HCT116 (cell line): Measurements from ENCODE around the gene PBX3.

Experiments used
- CTCF ChIP-seq, 3 experiments: fragments of 200-600 bp in 1 of 3; sonication (generic) in 1 of 3; IDR thresholded peaks in 2 of 3; conservative IDR thresholded peaks in 1 of 3; 2 replicates each; pipeline ENCODE4 v1.5.1; 2012 to 2017; ENCODE audit warnings: low read depth in 2 of 3, low read length in 2 of 3, antibody characterized with exemption in 1 of 3, borderline replicate concordance in 1 of 3, control low read depth in 1 of 3, mild to moderate bottlenecking in 1 of 3, mixed read lengths in 1 of 3, mixed run types in 1 of 3, moderate library complexity in 1 of 3; ENCODE audit not compliant: insufficient read depth in 1 of 3
- EZH2phosphoT487 ChIP-seq: fragments of 200-600 bp; IDR thresholded peaks from 2 replicates; pipeline ENCODE4 v1.6.1; 2018; ENCODE audit warnings: antibody characterized with exemption, borderline replicate concordance
- POLR2A ChIP-seq: IDR thresholded peaks from 2 replicates; pipeline ENCODE4 v1.7.0; 2011; ENCODE audit warnings: borderline replicate concordance; ENCODE audit not compliant: insufficient read depth, insufficient read length; ENCODE audit errors: extremely low read depth
- POLR2AphosphoS5 ChIP-seq: IDR thresholded peaks from 2 replicates; pipeline ENCODE4 v1.6.1; 2011; ENCODE audit warnings: mild to moderate bottlenecking, low read depth, low read length, moderate library complexity
- SIN3A ChIP-seq: IDR thresholded peaks from 2 replicates; pipeline ENCODE4 v1.6.1; 2012; ENCODE audit warnings: low read depth
- SP1 ChIP-seq: IDR thresholded peaks from 2 replicates; pipeline ENCODE4 v1.6.1; 2012; ENCODE audit warnings: low read depth
- ZNF274 ChIP-seq: fragments of 200-500 bp; sonication (Bioruptor generic); IDR thresholded peaks from 2 replicates; pipeline ENCODE4 v1.6.1; 2014; ENCODE audit warnings: mild to moderate bottlenecking, low read depth, low read length, inconsistent platforms

DNA sequence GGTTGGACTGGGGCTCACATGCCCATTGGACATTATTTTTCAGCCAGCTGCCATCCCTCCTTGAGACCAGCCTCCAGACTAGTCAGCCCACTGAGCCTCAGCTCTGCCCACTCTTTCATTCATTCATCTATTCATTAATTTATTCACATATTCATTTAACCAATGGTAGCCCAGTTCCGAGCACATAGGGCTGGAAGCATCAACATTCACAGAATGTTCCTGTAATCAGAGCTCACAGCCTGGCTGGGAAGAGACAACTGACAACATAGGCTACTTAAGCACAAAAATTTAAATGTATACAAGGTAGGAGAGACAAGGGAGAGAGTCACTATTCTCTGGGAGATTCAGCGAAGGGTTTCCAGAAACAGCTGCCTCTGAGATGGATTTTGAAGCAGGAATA lies 17.0 kb upstream of the PBX3 start:
- no peak for TF ChIP-seq EZH2phosphoT487
- no peak for TF ChIP-seq CTCF (IDR thresholded peaks at IDR 0.05 in 2 of 3, conservative IDR thresholded peaks at IDR 0.05 in 1 of 3; ENCODE audit: borderline replicate concordance in 1 of 3, insufficient read depth in 1 of 3, low read depth in 2 of 3, low read length in 2 of 3)
- TF ChIP-seq SIN3A: no peak
- TF ChIP-seq ZNF274: no peak
- TF ChIP-seq POLR2AphosphoS5: no peak
- no peak for TF ChIP-seq POLR2A
- no peak for TF ChIP-seq SP1
